Stimulated activated CD4-positive, alpha-beta T cell treated with anti-CD3 and anti-CD28 coated beads, Interleukin-12 subunit alpha, Interleukin-12 subunit beta, amount 100 ng/mL, for 4 hours (primary cell): Measurements from ENCODE around the gene KDM3B.
"Not testable (repeated sequence)": the region's sequence is repeated elsewhere in the genome, so short reads cannot be mapped to it uniquely, and the experiment has no call there.

Experiments used
- DNase-seq: peaks from one replicate; pipeline ENCODE4 v3.0.0-alpha.2; 2020

The KDM3B gene

GRCh38 chr5:138352071-138352721 lies at the start of gene KDM3B:
Gene KDM3B, plus strand, starts transcription at chr5:138352685. Its CDS starts 111 bp downstream, at chr5:138352796.
- peak; percentile 90 for DNase-seq

- DNase-seq: no peak
These were observed 49.1 kb upstream of the KDM3B start for GRCh38 chr5:138303372-138303771.

- no peak for DNase-seq
These were observed 46.7 kb upstream of the KDM3B start for GRCh38 chr5:138305797-138306196.

DNA sequence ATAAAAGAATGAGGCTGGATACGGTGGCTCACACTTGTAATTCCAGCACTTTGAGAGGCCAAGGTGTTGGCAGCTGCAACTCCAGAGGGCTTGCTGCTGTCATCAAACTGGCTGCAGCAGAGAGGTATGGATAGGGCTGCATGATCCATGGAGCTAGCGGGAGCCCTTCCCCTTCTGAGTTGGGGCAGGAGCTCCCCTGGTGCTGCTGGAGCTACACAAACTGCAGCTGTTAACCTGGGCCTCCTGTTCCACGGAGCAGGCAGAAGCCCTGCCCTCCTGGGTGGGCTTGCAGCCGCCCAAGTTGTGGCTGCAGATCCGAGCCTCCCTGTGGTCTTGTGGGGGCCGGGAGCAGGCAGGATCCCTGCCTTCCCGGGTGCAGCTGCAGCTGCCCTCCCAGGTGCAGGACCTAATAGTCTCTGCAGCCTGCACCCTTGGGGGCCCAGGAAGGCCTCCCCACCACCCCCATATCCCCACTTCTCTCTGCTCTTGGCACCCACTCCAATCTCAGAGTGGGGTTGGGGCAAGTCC lies 36.7 kb upstream of the KDM3B start:
- DNase-seq: no peak

DNA sequence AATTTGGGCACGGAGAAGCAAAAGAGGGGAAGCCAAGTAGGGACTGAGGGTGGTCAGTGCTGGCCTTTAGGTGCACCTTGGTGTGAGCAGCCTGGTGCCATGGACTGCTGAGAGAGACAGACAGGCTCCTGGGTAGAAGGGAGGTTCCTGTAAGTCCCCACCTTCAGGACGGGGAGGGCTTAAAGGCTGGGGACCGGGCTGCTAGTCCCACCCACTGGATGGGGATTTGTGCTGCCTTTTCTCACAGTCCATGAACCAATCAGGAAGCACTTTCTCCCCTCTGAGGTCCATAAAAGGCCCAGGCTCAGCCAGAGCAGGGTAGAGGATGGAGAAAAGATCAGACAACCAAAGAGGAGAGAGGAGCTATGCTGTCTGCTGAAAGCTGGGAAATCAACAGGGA lies 36.1 kb upstream of the KDM3B start:
- DNase-seq: no peak

DNA sequence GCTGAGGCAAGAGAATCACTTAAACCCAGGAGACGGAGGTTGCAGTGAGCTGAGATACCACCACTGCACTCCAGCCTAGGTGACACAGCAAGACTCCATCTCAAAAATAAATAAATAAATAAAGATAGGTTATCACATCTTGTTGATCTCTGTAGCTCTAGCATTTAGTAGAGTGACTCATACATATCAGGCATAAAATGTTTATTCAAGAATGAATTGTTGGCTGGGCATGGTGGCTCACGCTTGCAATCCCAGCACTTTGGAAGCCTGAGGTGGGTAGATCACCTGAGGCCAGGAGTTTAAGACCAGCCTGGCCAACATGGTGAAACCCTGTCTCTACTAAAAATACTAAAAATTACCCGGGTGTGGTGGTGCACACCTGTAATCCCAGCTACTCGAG lies 34.3 kb upstream of the KDM3B start:
- not testable (repeated sequence) for DNase-seq

GRCh38 chr5:138330813-138331448 lies 21.6 kb upstream of the KDM3B start:
- DNase-seq: no peak

- DNase-seq: peak; percentile 90
These were observed 20.8 kb upstream of the KDM3B start, which contains the start of gene CDC25C for GRCh38 chr5:138331449-138332368. Gene CDC25C, minus strand, starts transcription at chr5:138331804. Its CDS starts 624 bp downstream, at chr5:138331180.

DNA sequence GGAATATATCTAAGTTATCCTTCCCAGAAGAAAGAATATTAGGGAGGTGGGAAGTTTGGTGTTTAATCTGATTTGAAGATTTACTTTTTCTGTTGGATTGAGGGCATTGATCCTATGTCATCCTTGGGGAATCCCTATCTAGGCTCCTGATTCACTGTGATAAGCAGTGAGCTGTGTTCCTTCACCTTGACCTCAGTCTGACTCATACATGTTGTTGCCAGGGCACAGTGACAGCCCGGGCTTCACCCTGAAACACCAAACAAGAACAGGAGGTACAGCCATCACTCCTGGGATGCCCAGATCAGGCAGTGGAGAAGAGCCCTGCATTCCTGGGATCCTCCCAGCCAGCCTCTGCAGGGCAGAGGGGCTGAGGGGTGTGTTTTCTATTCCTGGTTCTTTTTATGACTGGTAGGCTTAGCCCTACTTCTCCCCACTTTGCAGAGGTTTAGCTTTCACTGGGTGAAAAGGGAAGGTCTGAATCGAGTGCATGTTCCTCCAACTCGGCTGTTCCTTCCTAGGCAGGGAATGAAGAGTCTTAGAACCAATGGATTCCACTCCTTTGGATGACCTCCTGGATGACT lies 17.5 kb upstream of the KDM3B start:
- DNase-seq: no peak

DNA sequence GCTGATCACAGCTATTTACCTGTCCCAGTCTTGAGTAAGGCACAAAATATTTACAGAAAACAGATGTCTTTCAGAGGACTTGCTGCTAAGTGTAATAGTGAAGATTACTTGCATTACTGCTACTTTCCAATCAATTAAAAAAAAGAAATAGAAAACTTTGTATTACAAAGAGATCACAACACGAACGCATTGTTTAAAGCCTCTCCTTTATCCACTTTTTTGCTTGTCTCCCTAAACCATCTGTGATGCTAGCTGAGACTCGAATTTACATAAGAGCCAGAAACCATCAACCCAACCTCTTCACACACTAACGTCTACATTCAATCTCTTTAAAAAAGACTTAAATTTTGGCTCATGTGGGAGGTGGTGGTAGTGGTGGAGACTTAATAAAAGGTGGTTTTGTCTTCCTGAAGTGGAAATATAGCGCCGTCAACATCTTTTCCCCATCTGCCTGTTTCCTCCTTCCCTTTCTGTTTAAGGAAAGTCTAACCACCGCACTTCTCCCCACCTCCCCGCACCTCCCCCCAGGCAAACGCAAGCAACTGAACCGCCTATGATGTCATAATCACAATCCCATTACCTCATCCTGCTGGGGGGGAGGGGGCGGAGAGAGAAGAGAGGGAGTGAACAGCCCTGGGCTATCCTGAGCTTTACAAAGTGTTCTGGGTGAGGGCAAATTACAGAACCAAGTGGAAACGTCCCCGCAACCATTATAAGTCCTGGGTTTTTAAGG lies 15.4 kb upstream of the KDM3B start:
- no peak for DNase-seq

DNA sequence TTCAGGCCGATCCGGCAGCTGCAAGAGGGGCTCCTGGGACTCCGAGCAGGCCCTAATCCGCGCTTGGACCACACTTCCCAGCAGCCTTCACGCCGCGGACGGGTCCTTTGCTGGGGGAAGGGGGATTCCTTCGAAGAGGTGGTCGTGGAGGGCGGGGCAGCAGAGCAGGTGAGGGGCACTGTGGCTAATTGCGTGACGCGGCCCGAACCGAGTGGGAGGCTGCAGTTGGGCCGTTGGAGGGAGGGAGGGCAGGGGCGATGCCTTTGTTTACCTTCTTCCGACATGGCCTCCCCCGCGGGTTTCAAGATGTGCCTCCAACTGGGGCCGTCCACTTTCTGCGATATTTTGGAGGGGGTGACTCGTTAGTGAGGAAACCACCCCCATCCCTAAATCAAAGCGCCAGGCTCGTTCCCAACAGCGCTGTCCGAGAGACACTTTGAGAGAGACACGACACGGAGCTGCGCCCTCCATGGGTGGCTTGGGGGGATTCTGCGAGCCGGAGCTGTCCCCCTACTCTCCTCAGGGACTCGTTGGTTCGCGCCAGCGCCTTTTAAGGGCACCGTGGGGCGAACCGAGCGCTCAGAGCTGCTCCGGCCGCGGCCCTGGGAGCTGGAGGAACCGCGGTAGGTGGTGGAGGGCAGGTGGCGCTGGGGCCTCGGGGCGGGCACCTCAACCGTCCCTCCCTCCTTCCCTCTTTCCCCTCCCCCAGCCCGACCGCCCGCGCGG lies 14.6 kb upstream of the KDM3B start, which contains the start of gene FAM53C:
FAM53C (plus strand) TSS at position 582 of the 726 bp plus-strand sequence. CDS start 3,070 bp downstream, outside the sequence.
- peak; percentile 91 for DNase-seq

DNA sequence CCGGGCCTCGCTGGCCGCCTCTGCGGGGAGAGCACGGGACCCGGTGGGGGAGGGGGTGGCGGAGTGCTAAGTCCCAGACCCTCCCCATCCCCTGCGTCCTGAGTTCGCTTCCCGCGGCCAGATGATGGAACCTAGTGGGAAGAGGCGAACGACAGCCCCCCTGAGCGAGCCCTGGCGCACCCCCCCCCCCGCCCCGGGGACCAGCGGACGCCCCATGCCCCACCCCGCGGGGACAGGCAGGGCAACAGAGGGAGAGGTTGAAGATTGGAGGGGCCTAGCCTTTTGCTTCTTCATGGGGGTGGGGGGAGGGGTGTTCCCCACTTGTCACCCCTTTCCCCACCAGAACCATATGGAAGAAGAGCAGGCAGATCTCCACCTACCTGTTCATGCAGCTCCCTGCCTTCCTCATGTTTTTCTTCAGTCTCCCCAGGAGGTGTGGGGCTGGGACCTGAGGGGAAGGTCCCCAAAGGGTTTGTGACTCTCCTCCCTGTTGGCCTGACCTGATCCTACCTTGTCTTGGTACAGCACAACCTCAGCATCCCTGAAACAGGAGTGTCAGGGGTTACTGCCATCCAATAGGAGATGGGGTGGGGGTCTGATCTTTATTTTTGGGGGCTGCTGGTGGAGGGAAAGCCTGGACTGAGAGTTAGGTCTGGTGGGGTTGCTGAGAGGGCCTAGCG lies 13.9 kb upstream of the KDM3B start:
- no peak for DNase-seq

- no peak for DNase-seq
These were observed 13.4 kb upstream of the KDM3B start for GRCh38 chr5:138339091-138339456.

- DNase-seq: no peak
These were observed 13.0 kb upstream of the KDM3B start for GRCh38 chr5:138339464-138339863.

GRCh38 chr5:138340008-138340407 lies 12.5 kb upstream of the KDM3B start:
- DNase-seq: no peak

- no peak for DNase-seq
These were observed 7.4 kb upstream of the KDM3B start for GRCh38 chr5:138344887-138345622.

DNA sequence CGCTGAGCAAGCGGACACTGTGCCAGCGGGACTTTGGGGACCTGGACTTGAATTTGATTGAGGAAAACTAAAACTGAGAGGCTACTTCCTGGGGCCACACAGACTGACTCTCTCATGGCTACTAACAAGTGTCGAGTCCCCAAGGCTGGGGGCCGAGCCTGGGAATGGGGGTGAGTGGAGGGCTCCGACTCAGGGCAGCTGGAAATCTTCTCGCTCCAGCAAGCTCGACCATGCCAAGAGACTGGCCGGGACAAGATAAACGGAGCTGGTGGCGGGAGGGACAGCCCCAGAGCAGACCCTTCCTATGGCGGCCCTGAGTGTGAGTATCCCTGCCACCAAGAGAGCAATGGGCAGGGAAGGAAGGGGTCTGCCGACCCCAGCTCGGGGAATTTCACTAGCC lies 5.6 kb upstream of the KDM3B start:
- no peak for DNase-seq

- no peak for DNase-seq
These were observed 2.5 kb upstream of the KDM3B start for GRCh38 chr5:138349852-138350562.

- no peak for DNase-seq
These were observed 2.0 kb upstream of the KDM3B start for GRCh38 chr5:138350563-138350890.

DNA sequence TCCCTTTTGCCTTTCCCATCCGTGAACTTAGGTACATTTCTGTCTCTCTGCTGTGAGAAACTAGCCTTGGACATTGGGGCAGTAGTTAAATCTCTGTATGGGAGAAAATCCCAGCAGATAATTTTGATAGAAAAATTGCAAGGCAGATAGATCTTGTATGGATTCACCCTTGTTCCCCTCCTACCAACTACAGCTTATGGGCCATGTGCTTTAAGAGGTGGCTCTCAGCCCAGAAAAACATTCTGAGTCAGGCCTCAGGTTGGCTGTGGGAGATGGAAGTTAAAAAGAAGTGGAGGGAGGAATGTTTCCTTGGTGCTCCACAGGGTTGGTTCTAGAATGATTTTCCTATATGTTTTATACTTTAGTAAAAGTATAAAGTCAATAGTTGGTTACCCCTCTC lies 1.4 kb upstream of the KDM3B start:
- no peak for DNase-seq
